Inflammatory macrophage (primary cell): ENCODE results near the gene SMAD9.

Source experiments
- DNase-seq, 2 donors: peaks; one replicate each; pipeline ENCODE4 v3.0.0-alpha.2; 2020 to 2022

SMAD9 gene

DNA sequence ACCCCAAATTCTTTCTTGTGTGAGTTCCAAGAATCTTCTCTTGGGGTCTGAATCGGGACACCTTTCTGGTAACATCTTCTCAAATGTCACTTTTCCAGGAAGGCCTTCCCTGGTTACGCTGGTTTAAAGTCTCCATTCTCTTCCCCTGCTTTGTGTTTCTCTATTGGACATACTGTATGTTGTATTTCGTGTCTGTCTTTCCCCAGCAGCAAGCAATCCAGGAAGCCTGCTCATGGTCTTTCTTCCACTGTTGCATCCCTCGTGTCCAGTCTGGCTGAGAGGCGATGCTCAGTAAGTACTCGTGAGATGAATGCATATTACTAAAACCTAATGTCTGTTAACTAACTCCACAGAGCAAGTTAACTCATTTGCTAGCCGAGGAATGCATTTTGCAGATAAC is 57.3 kb downstream of the SMAD9 start:
- DNase-seq = no peak

- DNase-seq = no peak
Measured at GRCh38 chr13:36862002-36862685, 57.9 kb downstream of the SMAD9 start.

DNA sequence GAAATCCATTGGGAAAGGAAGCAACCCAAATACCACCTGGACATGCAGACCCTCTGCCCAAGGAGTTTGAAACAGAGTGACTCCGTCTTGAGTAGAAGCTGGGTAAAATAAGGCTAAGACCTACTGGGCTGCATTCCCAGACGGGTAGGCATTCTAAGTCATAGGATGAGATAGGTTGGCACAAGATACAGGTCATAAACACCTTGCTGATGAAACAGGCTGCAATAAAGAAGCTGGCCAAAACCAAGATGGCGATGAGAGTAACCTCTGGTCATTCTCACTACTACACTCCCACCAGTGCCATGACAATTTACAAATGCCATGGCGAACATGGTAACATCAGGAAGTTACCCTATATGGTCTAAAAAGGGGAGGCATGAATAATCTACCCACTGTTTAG is 60.8 kb downstream of the SMAD9 start:
- no peak for DNase-seq

- DNase-seq = peak; percentile 39 to 48
Measured at GRCh38 chr13:36858290-36858689, 61.7 kb downstream of the SMAD9 start.

DNA sequence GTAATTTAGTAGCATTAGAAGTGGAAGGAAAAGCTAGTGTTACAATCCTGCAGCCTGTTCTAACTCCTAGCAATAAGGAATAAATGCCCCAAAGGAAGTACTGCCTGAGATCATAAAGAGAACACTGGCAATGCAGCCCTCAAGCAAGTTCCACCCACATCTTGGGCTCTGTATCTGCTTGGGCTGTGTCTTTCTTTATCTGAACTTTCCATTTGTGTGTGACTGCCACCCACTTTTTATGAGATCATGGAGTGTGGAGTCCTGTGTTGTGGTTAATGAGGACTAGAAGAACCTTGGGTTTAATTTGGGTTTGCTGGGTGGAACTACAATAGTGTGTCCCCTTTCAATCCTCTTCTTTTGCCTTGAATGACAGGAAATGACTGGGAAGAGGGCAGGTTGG is 62.8 kb downstream of the SMAD9 start:
- peak; percentile 46 to 73 for DNase-seq

- peak; percentile 36 to 60 for DNase-seq
Measured at GRCh38 chr13:36850790-36851438, 69.1 kb downstream of the SMAD9 start.

DNA sequence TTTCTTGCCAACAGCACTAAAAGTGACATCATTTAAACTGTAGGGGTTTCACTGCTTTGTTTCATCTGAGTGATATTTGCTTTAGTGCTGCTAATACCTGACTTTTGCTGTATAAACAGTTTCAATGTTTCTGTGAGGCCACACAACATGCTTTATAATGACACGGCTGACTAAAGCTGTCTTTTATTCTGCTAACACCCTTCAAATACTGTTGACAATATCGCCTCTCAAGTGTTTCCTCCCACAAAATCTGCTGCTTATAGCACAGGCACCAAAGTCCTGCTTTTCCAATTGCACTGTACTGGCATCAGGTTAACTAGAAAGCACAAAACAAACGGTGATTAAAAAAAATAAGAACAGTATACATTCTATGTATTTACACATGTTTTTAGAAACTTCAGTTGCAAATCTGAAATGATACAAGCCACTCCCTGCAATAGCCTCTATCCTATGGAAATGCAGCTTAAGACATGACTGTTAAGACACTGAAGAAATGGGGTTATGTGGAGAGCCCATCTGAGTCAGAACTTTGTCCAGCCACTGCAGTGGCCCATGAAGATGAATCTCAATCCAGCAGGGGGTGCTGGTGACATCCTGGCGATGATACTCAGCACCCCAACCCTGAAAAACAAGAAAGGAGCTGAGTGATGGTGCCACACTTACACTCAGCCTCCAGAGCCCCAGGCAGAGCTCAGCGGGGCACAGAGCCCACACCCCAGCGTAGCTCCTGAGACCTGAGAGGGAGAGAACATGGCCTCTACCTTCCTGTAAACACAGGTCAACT is 71.6 kb downstream of the SMAD9 start:
- DNase-seq = peak in 1 of 2 donors; percentile 42

GRCh38 chr13:36847606-36848005 is 72.4 kb downstream of the SMAD9 start:
- no peak for DNase-seq

- DNase-seq = no peak
Measured at GRCh38 chr13:36841391-36841790, 78.6 kb downstream of the SMAD9 start.

DNA sequence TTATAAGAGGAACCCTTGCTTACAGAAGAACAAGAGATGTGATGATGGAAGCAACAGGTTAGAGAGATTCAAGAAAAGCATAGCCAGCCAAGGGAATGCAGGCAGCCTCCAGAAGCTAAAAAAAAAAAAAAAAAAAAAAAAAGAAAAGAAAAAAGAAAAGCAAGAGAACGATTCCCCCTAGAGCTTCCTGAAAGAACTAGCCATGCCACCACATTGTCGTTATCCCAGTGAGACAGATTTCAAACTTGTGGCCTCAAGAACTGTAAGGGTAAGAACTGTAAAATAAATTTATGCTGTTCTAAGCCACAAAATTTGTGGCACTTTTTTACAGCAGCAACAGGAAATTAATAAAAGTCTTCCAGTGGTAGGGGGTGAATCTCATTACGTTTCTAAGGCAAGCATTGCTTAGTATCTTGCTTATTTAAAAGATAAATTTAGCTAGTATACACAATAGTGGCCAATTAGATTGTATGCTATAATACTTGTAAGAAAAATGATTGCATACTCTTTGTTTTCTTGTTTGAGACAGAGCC is 79.3 kb downstream of the SMAD9 start:
- DNase-seq = no peak

DNA sequence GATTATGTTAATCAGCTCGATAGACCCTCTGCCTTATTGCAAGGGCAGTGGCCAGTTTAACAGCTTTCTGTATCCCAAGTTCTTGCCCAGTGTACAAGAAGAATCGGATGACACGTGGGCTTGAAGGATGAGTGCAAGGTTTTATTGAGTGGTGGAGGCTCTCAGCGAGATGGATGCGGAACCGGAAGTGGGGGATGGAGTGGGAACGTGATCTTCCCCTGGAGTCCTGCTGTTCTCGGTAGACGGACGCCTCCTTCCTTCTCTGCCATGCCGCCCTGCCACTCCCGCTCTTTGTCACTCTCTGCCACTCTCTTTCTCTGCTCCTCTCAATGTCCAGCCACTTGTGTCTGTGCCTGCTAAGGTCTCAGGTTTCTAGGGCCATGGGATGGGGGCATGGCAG is 80.1 kb downstream of the SMAD9 start:
- no peak for DNase-seq

GRCh38 chr13:36839281-36839680 is 80.8 kb downstream of the SMAD9 start:
- DNase-seq = no peak

DNA sequence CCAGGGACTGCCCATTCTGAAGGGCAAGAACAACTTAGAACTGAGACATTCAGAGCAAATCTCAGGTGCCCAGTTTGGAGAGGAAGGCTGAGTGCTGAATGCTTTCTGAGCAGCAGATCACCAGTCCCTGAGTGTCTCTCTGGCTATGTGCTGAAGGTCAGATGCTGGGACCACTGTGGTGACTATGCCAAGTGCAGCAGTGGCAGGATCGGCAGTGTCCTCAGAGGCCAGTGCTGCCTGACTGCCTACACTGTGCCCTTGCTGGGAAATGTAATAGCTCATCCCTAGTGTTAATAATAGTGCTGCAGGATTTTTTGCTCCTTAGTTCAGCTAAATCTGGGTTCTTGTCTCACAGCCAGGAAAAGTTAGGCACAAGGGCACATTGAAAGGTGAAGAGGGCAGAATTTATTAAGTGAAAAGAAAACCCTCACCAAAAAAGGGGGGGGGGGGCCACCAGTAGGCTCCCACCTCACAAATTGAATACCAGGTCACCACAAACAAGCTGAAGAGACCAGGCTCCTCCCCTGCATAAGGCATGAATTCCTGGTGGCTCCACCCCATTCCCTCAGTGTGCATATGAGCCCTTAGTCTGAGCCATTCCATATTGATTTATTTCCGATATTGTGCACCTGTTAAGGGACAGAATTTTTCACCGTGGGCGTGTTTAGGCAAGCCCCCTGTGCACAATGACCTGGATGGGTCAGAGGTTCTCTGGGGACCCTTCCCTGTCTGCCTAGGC is 82.5 kb downstream of the SMAD9 start:
- no peak for DNase-seq

GRCh38 chr13:36834299-36834698 is 85.7 kb downstream of the SMAD9 start:
- DNase-seq = no peak

DNA sequence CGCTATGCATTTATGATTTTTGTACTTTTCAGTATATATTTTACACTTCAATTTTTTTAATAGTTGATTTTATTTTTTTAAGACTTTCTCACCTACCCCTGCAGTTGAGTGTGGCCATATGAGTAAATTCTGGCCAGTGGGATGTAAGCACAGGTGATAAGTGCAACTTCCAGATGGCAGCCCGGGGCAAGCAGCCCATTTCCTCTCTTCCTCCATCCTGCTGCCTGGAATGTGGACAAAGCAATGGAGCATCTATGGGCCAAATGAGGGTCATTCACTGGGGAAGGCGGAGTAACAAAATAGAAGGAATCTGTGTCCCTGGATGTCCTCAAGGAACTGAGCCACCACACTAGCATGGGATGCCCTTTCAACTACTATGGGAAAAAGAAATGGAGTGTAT is 88.7 kb downstream of the SMAD9 start:
- DNase-seq = no peak

DNA sequence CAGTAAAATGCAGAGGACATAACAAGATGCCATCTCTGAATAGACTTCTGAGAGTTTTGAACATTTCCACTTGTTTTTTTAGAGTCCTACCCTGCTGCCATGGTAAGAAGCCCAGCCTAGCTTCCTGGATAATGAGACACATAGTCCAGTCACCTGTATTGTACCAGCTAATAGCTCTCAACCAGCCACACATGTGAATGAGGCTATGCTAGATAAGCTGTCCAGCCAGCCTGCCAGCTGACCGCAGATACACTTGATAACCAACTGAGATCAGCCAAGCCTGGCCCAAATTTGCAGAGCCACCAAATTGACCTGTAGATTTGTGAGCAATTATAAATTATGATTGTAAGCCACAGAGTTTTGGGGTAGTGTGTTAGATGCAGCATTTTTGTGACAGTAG is 90.3 kb downstream of the SMAD9 start:
- DNase-seq = no peak

GRCh38 chr13:36822785-36823184 is 97.3 kb downstream of the SMAD9 start:
- DNase-seq = no peak

DNA sequence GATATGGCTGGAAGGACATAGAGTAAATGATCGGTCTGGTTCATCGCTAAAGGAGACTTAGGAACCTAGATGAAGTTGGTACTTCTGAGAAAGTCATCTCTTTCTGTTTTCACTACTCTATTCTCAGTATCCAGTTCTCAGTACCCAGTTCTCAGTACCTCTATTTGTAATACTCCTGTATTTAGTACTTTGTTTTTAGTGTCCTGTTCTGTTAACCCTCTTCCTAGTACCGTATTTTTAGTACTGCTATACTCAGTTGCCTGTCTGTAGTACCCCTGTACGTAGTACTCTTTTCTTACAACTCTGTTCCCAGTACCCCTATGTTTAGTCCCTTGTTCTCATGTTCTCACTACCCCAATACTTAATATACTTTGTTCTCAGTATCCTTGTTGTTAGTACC is 99.8 kb downstream of the SMAD9 start:
- DNase-seq = no peak

GRCh38 chr13:36819739-36820090 is 100.3 kb downstream of the SMAD9 start:
- no peak for DNase-seq

DNA sequence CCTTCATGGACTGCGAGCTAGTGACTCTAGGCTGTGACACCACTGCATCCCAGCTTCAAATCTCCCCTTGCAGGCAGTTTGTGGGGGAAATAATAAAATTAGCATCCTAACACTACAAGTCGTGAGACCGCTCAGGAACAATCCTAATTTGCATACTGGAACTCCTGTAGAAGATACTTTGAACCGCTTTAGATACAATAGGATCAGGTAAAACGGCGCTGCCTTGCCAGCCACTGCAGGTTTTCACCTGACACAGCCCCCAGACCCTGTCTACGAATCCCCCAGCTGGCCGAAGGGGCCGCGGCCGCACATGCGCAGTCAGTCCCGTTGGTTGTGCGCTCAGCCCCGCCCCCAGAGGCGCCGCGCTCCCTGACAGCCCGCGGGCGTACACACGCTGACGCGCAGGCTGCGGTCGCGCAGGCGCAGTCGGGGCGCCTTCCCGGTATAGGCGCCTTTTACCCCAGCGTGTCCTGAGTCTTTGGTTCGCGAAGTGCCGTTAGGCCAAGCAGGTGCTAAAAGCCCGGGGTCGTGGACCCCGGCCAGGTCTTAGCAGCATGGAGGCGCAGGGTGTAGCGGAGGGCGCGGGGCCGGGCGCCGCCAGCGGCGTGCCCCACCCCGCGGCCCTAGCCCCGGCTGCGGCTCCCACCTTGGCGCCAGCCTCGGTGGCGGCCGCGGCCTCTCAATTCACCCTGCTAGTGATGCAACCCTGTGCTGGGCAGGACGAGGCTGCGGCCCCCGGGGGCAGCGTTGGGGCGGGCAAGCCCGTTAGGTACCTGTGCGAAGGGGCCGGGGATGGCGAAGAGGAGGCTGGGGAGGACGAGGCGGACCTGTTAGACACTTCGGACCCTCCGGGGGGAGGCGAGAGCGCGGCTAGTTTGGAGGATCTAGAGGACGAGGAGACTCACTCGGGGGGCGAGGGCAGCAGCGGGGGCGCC is 101.0 kb downstream of the SMAD9 start, which contains the start of gene RFXAP:
Gene RFXAP, plus strand, starts transcription at position 419 of the 935 bp plus-strand sequence. Its CDS starts 136 bp downstream, at position 555.
- DNase-seq = peak; percentile 91 to 96

GRCh38 chr13:36817996-36818803 is 101.8 kb downstream of the SMAD9 start:
- no peak for DNase-seq
